GM23338 (cell line): ENCODE results near the gene TNNC1.

Experiments
- CREB1 ChIP-seq: fragments of 250-450 bp; sonication (Bioruptor Pico); IDR thresholded peaks from 2 replicates; pipeline ENCODE4 v1.5.0; 2020; ENCODE audit warnings: low read depth, mild to moderate bottlenecking, moderate library complexity
- EZH2 ChIP-seq: fragments of 200-600 bp; sonication (generic); IDR thresholded peaks from one replicate; pipeline ENCODE4 v1.8.0; 2017; ENCODE audit warnings: antibody characterized with exemption, mild to moderate bottlenecking, low read depth; ENCODE audit not compliant: unreplicated experiment
- EZH2phosphoT487 ChIP-seq: fragments of 200-600 bp; sonication (generic); IDR thresholded peaks from one replicate; pipeline ENCODE4 v1.8.1; 2018; ENCODE audit warnings: antibody characterized with exemption; ENCODE audit not compliant: unreplicated experiment
- JUNB ChIP-seq: IDR thresholded peaks from one replicate; pipeline ENCODE4 v1.6.1; 2016; ENCODE audit warnings: antibody characterized with exemption; ENCODE audit not compliant: unreplicated experiment
- NANOG ChIP-seq: IDR thresholded peaks from 2 replicates; pipeline ENCODE4 v1.6.1; 2016; ENCODE audit warnings: antibody characterized with exemption, borderline replicate concordance
- POLR2AphosphoS5 ChIP-seq: IDR thresholded peaks from 2 replicates; pipeline ENCODE4 v1.6.1; 2016; ENCODE audit warnings: antibody characterized with exemption, low read depth
- STAT1 ChIP-seq: IDR thresholded peaks from one replicate; pipeline ENCODE4 v1.6.1; 2016; ENCODE audit warnings: antibody characterized with exemption; ENCODE audit not compliant: unreplicated experiment
- ZNF114 ChIP-seq: fragments of 250-450 bp; sonication (Bioruptor Pico); IDR thresholded peaks from 2 replicates; pipeline ENCODE4 v1.5.0; 2020; ENCODE audit warnings: mild to moderate bottlenecking, moderate library complexity
- ZNF331 ChIP-seq: fragments of 250-450 bp; sonication (Bioruptor Pico); IDR thresholded peaks from 2 replicates; pipeline ENCODE4 v1.5.0; 2020; ENCODE audit warnings: low read depth, mild to moderate bottlenecking, moderate library complexity
- TF ChIP-seq, protein P1 (sequence below), 2 experiments: fragments of 200-600 bp in 1 of 2; sonication (generic) in 1 of 2; conservative IDR thresholded peaks; 2 replicates each; pipeline versions ENCODE4 v1.5.1 to v1.6.1; 2016 to 2017; ENCODE audit warnings: antibody characterized with exemption in 2 of 2, low read depth in 2 of 2, mild to moderate bottlenecking in 2 of 2, moderate library complexity in 1 of 2
- TF ChIP-seq, protein P2 (sequence below): IDR thresholded peaks from one replicate; pipeline ENCODE4 v1.6.1; 2018; ENCODE audit warnings: antibody characterized with exemption; ENCODE audit not compliant: unreplicated experiment
- TF ChIP-seq, protein P3 (sequence below): IDR thresholded peaks from 2 replicates; pipeline ENCODE4 v1.6.1; 2016; ENCODE audit warnings: antibody characterized with exemption

DNA sequence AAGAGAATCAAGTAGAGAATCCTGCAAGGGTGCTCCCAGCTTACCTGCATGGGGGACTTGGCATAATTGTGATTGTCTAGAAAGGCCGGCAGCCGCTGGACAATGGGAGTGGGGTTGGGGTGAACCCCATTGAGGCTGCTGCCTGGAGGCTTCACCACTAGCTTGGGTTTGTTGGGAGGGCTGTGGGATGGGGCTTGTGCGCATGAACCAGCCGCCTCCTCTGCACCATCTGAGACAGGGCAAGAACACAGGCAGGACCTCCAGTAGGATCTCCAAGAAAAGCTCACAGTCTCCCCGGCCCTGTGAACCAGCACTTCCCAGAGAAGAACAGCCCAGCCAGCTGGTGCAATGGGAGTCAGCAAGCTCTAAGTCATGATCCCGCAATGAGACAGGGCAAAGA lies 48.8 kb downstream of the TNNC1 start:
- TF ChIP-seq, protein P1, sequence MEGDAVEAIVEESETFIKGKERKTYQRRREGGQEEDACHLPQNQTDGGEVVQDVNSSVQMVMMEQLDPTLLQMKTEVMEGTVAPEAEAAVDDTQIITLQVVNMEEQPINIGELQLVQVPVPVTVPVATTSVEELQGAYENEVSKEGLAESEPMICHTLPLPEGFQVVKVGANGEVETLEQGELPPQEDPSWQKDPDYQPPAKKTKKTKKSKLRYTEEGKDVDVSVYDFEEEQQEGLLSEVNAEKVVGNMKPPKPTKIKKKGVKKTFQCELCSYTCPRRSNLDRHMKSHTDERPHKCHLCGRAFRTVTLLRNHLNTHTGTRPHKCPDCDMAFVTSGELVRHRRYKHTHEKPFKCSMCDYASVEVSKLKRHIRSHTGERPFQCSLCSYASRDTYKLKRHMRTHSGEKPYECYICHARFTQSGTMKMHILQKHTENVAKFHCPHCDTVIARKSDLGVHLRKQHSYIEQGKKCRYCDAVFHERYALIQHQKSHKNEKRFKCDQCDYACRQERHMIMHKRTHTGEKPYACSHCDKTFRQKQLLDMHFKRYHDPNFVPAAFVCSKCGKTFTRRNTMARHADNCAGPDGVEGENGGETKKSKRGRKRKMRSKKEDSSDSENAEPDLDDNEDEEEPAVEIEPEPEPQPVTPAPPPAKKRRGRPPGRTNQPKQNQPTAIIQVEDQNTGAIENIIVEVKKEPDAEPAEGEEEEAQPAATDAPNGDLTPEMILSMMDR (conservative IDR thresholded peaks at IDR 0.05; ENCODE audit: low read depth in 2 of 2) = no peak
- TF ChIP-seq, protein P2, sequence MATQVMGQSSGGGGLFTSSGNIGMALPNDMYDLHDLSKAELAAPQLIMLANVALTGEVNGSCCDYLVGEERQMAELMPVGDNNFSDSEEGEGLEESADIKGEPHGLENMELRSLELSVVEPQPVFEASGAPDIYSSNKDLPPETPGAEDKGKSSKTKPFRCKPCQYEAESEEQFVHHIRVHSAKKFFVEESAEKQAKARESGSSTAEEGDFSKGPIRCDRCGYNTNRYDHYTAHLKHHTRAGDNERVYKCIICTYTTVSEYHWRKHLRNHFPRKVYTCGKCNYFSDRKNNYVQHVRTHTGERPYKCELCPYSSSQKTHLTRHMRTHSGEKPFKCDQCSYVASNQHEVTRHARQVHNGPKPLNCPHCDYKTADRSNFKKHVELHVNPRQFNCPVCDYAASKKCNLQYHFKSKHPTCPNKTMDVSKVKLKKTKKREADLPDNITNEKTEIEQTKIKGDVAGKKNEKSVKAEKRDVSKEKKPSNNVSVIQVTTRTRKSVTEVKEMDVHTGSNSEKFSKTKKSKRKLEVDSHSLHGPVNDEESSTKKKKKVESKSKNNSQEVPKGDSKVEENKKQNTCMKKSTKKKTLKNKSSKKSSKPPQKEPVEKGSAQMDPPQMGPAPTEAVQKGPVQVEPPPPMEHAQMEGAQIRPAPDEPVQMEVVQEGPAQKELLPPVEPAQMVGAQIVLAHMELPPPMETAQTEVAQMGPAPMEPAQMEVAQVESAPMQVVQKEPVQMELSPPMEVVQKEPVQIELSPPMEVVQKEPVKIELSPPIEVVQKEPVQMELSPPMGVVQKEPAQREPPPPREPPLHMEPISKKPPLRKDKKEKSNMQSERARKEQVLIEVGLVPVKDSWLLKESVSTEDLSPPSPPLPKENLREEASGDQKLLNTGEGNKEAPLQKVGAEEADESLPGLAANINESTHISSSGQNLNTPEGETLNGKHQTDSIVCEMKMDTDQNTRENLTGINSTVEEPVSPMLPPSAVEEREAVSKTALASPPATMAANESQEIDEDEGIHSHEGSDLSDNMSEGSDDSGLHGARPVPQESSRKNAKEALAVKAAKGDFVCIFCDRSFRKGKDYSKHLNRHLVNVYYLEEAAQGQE = no peak
- TF ChIP-seq STAT1 = no peak
- no peak for TF ChIP-seq POLR2AphosphoS5
- no peak for TF ChIP-seq EZH2phosphoT487
- no peak for TF ChIP-seq EZH2
- TF ChIP-seq CREB1 = no peak
- TF ChIP-seq, protein P3, sequence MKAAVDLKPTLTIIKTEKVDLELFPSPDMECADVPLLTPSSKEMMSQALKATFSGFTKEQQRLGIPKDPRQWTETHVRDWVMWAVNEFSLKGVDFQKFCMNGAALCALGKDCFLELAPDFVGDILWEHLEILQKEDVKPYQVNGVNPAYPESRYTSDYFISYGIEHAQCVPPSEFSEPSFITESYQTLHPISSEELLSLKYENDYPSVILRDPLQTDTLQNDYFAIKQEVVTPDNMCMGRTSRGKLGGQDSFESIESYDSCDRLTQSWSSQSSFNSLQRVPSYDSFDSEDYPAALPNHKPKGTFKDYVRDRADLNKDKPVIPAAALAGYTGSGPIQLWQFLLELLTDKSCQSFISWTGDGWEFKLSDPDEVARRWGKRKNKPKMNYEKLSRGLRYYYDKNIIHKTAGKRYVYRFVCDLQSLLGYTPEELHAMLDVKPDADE = no peak
- no peak for TF ChIP-seq ZNF331 (CRISPR knock-in tag)
- no peak for TF ChIP-seq JUNB
- no peak for TF ChIP-seq NANOG
- no peak for TF ChIP-seq ZNF114 (CRISPR knock-in tag)
